HEK293 (cell line): Measurements from ENCODE around the gene COBL.

Experiments
- CTCF ChIA-PET: fragments of 350-600 bp; formaldehyde crosslinking; extraction: SDS; loops from one replicate; lab custom pipeline; 2021; ENCODE audit warnings: antibody characterized with exemption; lab: Yijun Ruan, JAX
- POLR2A ChIA-PET: fragments of 300-600 bp; formaldehyde crosslinking; extraction: SDS; loops from one replicate; lab custom pipeline; 2020; ENCODE audit warnings: antibody characterized with exemption, inconsistent platforms; lab: Yijun Ruan, JAX
- H3K27ac ChIP-seq: fragments of 200-500 bp; sonication (Bioruptor generic); 2 replicates; pipeline ENCODE4 v1.5.1; 2014; ENCODE audit warnings: low read depth, low read length, control low read depth, inconsistent platforms; ENCODE audit errors: extremely low read depth
- H3K36me3 ChIP-seq, 2 experiments: fragments of 200-500 bp in 1 of 2; sonication (Bioruptor generic) in 1 of 2; 1 replicate in 1 of 2; 2 replicates in 1 of 2; pipeline ENCODE4 v1.5.1; 2014 to 2017; ENCODE audit warnings: inconsistent platforms in 2 of 2, low read length in 2 of 2; ENCODE audit not compliant: control insufficient read depth in 2 of 2, insufficient read depth in 1 of 2
- H3K4me1 ChIP-seq: fragments of 200-500 bp; sonication (Bioruptor generic); 2 replicates; pipeline ENCODE4 v1.5.1; 2014; ENCODE audit warnings: mild to moderate bottlenecking, low read length, inconsistent platforms; ENCODE audit not compliant: control insufficient read depth, insufficient read depth
- H3K4me3 ChIP-seq: 2 replicates; pipeline ENCODE4 v1.5.1; 2011; ENCODE audit warnings: low read depth, mild to moderate bottlenecking, control low read depth, low read length, moderate library complexity
- H3K9me3 ChIP-seq: fragments of 200-500 bp; sonication (Bioruptor generic); 2 replicates; pipeline ENCODE4 v1.5.1; 2014; ENCODE audit warnings: low read depth, low read length, inconsistent platforms; ENCODE audit not compliant: control insufficient read depth, insufficient read depth
- HOXC10 ChIP-seq: sonication (generic); formaldehyde crosslinking; IDR thresholded peaks from 2 replicates; pipeline ENCODE4 v1.8.1; 2023; ENCODE audit warnings: mild to moderate bottlenecking, missing genetic modification reagents
- OVOL3 ChIP-seq: fragments of 450-650 bp; formaldehyde crosslinking; IDR thresholded peaks from 2 replicates; pipeline ENCODE4 v1.5.1; 2016; ENCODE audit warnings: missing biosample characterization, missing genetic modification characterization
- SCRT2 ChIP-seq: fragments of 450-650 bp; formaldehyde crosslinking; IDR thresholded peaks from 2 replicates; pipeline ENCODE4 v1.5.1; 2016; ENCODE audit warnings: missing biosample characterization, missing genetic modification characterization
- WT1 ChIP-seq: fragments of 450-650 bp; formaldehyde crosslinking; IDR thresholded peaks from 2 replicates; pipeline ENCODE4 v1.5.1; 2016; ENCODE audit warnings: missing biosample characterization, missing genetic modification characterization
- ZEB2 ChIP-seq: fragments of 450-650 bp; formaldehyde crosslinking; IDR thresholded peaks from 2 replicates; pipeline ENCODE4 v1.5.1; 2016; ENCODE audit warnings: missing biosample characterization, missing genetic modification characterization
- ZFP41 ChIP-seq: fragments of 450-650 bp; formaldehyde crosslinking; IDR thresholded peaks from 2 replicates; pipeline ENCODE4 v1.5.1; 2016; ENCODE audit warnings: missing biosample characterization, missing genetic modification characterization, borderline replicate concordance
- ZNF114 ChIP-seq: fragments of 450-650 bp; formaldehyde crosslinking; IDR thresholded peaks from 2 replicates; pipeline ENCODE4 v1.5.0; 2017; ENCODE audit warnings: missing biosample characterization, missing genetic modification characterization
- ZNF155 ChIP-seq: fragments of 450-650 bp; formaldehyde crosslinking; IDR thresholded peaks from 2 replicates; pipeline ENCODE4 v1.5.1; 2016; ENCODE audit warnings: missing biosample characterization, missing genetic modification characterization
- ZNF202 ChIP-seq: fragments of 450-650 bp; formaldehyde crosslinking; IDR thresholded peaks from 2 replicates; pipeline ENCODE4 v1.5.1; 2016; ENCODE audit warnings: missing biosample characterization, missing genetic modification characterization, borderline replicate concordance
- ZNF211 ChIP-seq: fragments of 450-650 bp; formaldehyde crosslinking; IDR thresholded peaks from 2 replicates; pipeline ENCODE4 v1.5.1; 2016; ENCODE audit warnings: low read depth, missing biosample characterization, missing genetic modification characterization
- ZNF214 ChIP-seq: fragments of 450-650 bp; formaldehyde crosslinking; IDR thresholded peaks from 2 replicates; pipeline ENCODE4 v1.5.1; 2017; ENCODE audit warnings: missing biosample characterization, mild to moderate bottlenecking, missing genetic modification characterization, borderline replicate concordance
- ZNF23 ChIP-seq: fragments of 450-650 bp; formaldehyde crosslinking; IDR thresholded peaks from 2 replicates; pipeline ENCODE4 v1.5.1; 2016; ENCODE audit warnings: missing biosample characterization, missing genetic modification characterization, borderline replicate concordance
- ZNF521 ChIP-seq: fragments of 450-650 bp; formaldehyde crosslinking; IDR thresholded peaks from 2 replicates; pipeline ENCODE4 v1.5.1; 2017; ENCODE audit warnings: missing biosample characterization, mild to moderate bottlenecking, missing genetic modification characterization
- ZNF529 ChIP-seq: fragments of 450-650 bp; formaldehyde crosslinking; IDR thresholded peaks from 2 replicates; pipeline ENCODE4 v1.5.1; 2017; ENCODE audit warnings: missing genetic modification characterization, missing biosample characterization; ENCODE audit not compliant: insufficient replicate concordance
- ZNF561 ChIP-seq: fragments of 450-650 bp; IDR thresholded peaks from 2 replicates; pipeline ENCODE4 v1.5.1; 2018; ENCODE audit warnings: missing biosample characterization, missing genetic modification characterization, borderline replicate concordance
- ZNF629 ChIP-seq: fragments of 450-650 bp; formaldehyde crosslinking; IDR thresholded peaks from 2 replicates; pipeline ENCODE4 v1.5.1; 2017; ENCODE audit warnings: missing biosample characterization, missing genetic modification characterization
- ZNF660 ChIP-seq: fragments of 450-650 bp; IDR thresholded peaks from 2 replicates; pipeline ENCODE4 v1.5.1; 2018; ENCODE audit warnings: missing biosample characterization, mild to moderate bottlenecking, missing genetic modification characterization
- ZNF777 ChIP-seq: fragments of 450-650 bp; formaldehyde crosslinking; IDR thresholded peaks from 2 replicates; pipeline ENCODE4 v1.5.1; 2017; ENCODE audit warnings: missing biosample characterization, missing genetic modification characterization, borderline replicate concordance
- TF ChIP-seq, protein P1 (sequence below): fragments of 450-650 bp; formaldehyde crosslinking; IDR thresholded peaks from 2 replicates; pipeline ENCODE4 v1.5.1; 2016; ENCODE audit warnings: missing biosample characterization, missing genetic modification characterization
- TF ChIP-seq, protein P2 (sequence below): IDR thresholded peaks from 2 replicates; pipeline ENCODE4 v1.6.1; 2011; ENCODE audit warnings: mild to moderate bottlenecking, low read depth, low read length, borderline replicate concordance
- TF ChIP-seq, protein P3 (sequence below): fragments of 450-650 bp; IDR thresholded peaks from 2 replicates; pipeline ENCODE4 v1.5.1; 2018; ENCODE audit warnings: missing biosample characterization, missing genetic modification characterization
- TF ChIP-seq, protein P4 (sequence below): fragments of 450-650 bp; formaldehyde crosslinking; IDR thresholded peaks from 2 replicates; pipeline ENCODE4 v1.5.1; 2016; ENCODE audit warnings: missing biosample characterization, missing genetic modification characterization
- TF ChIP-seq, protein P5 (sequence below): fragments of 450-650 bp; formaldehyde crosslinking; IDR thresholded peaks from 2 replicates; pipeline ENCODE4 v1.5.1; 2016; ENCODE audit warnings: missing biosample characterization, missing genetic modification characterization, borderline replicate concordance
- TF ChIP-seq, protein P6 (sequence below): sonication (generic); formaldehyde crosslinking; IDR thresholded peaks from 2 replicates; pipeline ENCODE4 v1.8.1; 2022; ENCODE audit warnings: mild to moderate bottlenecking, moderate library complexity, missing genetic modification reagents

Gene COBL

DNA sequence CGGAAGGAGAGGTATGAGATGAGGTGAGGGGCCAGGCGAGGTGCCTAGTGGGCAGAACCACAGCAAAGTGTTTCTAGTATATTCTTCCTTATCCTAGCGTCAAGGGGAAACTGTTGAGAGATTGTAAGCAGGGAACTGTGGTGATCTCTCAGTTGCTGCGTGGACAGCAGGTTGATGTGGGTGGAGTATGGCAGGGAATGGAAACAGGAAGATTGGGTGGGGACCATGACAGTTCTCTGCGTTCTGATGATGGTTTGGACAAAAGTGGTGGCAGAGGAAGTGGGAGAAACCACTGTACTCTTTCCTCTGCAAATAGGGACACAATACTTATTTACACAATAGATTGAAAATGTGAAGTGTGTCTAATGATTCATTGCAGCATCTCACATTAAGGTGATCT is 342.4 kb downstream of the COBL start (continued):
- TF ChIP-seq OVOL3 (tag by site-specific recombination) (no peak), HOXC10 (CRISPR knock-in tag) (no peak), ZNF23 (no peak)
- TF ChIP-seq, all 188 proteins: peak for 0

DNA sequence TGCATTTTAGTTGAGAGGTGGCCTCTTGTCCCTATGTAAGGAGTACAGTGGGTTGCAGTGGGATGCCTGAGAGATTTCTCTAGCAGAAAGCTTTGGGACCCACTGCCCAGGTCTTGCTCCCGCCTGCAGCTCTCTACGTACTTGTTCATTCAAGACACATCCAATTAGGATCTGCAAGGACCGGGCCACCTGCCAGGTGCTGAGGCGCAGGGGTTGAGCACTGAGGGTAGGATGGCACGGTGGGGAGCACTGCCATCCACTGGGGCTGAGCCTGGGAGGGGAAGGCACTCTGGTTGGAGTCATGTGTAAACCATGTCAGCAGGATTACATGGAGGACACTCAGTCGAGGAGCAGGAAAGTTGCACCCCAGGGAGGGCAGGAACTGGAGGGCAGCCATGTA is 342.8 kb downstream of the COBL start:
- CTCF ChIA-PET: no interaction called here
- Histone ChIP-seq H3K9me3 (no peaks in the 10 kb centered on the region), H3K4me3 (no peak overlapping the region), H3K27ac (no peak overlapping the region), H3K36me3 (no peaks in the 10 kb centered on the region), H3K4me1 (no peaks in the 10 kb centered on the region)
- TF ChIP-seq, protein P1, sequence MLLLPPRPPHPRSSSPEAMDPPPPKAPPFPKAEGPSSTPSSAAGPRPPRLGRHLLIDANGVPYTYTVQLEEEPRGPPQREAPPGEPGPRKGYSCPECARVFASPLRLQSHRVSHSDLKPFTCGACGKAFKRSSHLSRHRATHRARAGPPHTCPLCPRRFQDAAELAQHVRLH: no peak
- TF ChIP-seq ZEB2 (no peak), ZFP41 (tag by site-specific recombination) (no peak), ZNF529 (no peak), SCRT2 (no peak)
- TF ChIP-seq, protein P2, sequence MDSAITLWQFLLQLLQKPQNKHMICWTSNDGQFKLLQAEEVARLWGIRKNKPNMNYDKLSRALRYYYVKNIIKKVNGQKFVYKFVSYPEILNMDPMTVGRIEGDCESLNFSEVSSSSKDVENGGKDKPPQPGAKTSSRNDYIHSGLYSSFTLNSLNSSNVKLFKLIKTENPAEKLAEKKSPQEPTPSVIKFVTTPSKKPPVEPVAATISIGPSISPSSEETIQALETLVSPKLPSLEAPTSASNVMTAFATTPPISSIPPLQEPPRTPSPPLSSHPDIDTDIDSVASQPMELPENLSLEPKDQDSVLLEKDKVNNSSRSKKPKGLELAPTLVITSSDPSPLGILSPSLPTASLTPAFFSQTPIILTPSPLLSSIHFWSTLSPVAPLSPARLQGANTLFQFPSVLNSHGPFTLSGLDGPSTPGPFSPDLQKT: no peak
- POLR2A ChIA-PET: no interaction called here

DNA sequence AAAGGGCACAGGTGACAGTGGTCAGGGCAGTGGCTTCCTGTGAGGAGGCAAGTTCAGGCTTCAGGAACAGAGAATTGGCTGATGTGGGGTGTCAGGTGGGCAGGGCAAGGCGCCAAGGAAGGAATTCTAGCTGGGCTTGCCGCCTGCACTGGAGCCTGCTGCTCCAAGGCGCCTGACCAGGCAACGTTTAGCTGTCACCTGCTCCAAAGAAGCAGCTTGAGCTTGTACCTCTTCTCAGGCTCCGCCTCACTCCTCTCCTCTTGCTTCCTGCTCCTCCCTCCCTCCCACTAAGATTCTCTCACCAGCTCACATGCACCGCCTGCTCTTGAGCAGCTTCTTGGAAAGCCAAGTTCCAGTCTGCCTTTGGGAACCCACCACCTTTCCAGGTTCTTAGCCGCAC is 346.5 kb downstream of the COBL start:
- ChIA-PET CTCF (interaction anchor here (0.7 kb wide), 1 partner anchor 45 kb away, joined by 3 read pairs; no protein-coding TSS in a partner anchor), POLR2A (interaction anchor here (0.5 kb wide), 1 partner anchor 251 kb away, joined by 12 read pairs; no protein-coding TSS in a partner anchor)
- H3K4me3 ChIP-seq: no peak overlapping the region
- H3K4me1 ChIP-seq: no peaks in the 10 kb centered on the region
- H3K27ac ChIP-seq: no peak overlapping the region
- H3K36me3 ChIP-seq: no peaks in the 10 kb centered on the region
- no peaks in the 10 kb centered on the region for H3K9me3 ChIP-seq
- no peak for TF ChIP-seq ZNF777 (tag by site-specific recombination)
- TF ChIP-seq ZNF211 (tag by site-specific recombination): no peak
- no peak for TF ChIP-seq WT1 (tag by site-specific recombination)
- no peak for TF ChIP-seq ZNF114
- no peak for TF ChIP-seq ZNF561 (tag by site-specific recombination)
- TF ChIP-seq ZNF214 (tag by site-specific recombination): no peak
- TF ChIP-seq, protein P3, sequence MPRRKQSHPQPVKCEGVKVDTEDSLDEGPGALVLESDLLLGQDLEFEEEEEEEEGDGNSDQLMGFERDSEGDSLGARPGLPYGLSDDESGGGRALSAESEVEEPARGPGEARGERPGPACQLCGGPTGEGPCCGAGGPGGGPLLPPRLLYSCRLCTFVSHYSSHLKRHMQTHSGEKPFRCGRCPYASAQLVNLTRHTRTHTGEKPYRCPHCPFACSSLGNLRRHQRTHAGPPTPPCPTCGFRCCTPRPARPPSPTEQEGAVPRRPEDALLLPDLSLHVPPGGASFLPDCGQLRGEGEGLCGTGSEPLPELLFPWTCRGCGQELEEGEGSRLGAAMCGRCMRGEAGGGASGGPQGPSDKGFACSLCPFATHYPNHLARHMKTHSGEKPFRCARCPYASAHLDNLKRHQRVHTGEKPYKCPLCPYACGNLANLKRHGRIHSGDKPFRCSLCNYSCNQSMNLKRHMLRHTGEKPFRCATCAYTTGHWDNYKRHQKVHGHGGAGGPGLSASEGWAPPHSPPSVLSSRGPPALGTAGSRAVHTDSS (tag by site-specific recombination): no peak
- TF ChIP-seq, protein P4, sequence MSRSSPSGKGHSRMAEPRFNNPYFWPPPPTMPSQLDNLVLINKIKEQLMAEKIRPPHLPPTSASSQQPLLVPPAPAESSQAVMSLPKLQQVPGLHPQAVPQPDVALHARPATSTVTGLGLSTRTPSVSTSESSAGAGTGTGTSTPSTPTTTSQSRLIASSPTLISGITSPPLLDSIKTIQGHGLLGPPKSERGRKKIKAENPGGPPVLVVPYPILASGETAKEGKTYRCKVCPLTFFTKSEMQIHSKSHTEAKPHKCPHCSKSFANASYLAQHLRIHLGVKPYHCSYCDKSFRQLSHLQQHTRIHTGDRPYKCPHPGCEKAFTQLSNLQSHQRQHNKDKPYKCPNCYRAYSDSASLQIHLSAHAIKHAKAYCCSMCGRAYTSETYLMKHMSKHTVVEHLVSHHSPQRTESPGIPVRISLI: no peak
- TF ChIP-seq ZNF202 (tag by site-specific recombination): no peak
- TF ChIP-seq, protein P5, sequence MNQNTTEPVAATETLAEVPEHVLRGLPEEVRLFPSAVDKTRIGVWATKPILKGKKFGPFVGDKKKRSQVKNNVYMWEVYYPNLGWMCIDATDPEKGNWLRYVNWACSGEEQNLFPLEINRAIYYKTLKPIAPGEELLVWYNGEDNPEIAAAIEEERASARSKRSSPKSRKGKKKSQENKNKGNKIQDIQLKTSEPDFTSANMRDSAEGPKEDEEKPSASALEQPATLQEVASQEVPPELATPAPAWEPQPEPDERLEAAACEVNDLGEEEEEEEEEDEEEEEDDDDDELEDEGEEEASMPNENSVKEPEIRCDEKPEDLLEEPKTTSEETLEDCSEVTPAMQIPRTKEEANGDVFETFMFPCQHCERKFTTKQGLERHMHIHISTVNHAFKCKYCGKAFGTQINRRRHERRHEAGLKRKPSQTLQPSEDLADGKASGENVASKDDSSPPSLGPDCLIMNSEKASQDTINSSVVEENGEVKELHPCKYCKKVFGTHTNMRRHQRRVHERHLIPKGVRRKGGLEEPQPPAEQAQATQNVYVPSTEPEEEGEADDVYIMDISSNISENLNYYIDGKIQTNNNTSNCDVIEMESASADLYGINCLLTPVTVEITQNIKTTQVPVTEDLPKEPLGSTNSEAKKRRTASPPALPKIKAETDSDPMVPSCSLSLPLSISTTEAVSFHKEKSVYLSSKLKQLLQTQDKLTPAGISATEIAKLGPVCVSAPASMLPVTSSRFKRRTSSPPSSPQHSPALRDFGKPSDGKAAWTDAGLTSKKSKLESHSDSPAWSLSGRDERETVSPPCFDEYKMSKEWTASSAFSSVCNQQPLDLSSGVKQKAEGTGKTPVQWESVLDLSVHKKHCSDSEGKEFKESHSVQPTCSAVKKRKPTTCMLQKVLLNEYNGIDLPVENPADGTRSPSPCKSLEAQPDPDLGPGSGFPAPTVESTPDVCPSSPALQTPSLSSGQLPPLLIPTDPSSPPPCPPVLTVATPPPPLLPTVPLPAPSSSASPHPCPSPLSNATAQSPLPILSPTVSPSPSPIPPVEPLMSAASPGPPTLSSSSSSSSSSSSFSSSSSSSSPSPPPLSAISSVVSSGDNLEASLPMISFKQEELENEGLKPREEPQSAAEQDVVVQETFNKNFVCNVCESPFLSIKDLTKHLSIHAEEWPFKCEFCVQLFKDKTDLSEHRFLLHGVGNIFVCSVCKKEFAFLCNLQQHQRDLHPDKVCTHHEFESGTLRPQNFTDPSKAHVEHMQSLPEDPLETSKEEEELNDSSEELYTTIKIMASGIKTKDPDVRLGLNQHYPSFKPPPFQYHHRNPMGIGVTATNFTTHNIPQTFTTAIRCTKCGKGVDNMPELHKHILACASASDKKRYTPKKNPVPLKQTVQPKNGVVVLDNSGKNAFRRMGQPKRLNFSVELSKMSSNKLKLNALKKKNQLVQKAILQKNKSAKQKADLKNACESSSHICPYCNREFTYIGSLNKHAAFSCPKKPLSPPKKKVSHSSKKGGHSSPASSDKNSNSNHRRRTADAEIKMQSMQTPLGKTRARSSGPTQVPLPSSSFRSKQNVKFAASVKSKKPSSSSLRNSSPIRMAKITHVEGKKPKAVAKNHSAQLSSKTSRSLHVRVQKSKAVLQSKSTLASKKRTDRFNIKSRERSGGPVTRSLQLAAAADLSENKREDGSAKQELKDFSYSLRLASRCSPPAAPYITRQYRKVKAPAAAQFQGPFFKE (tag by site-specific recombination): no peak
- TF ChIP-seq, protein P6, sequence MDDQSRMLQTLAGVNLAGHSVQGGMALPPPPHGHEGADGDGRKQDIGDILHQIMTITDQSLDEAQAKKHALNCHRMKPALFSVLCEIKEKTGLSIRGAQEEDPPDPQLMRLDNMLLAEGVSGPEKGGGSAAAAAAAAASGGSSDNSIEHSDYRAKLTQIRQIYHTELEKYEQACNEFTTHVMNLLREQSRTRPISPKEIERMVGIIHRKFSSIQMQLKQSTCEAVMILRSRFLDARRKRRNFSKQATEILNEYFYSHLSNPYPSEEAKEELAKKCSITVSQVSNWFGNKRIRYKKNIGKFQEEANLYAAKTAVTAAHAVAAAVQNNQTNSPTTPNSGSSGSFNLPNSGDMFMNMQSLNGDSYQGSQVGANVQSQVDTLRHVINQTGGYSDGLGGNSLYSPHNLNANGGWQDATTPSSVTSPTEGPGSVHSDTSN: no peak
- TF ChIP-seq ZNF629: no peak
- TF ChIP-seq ZNF521 (tag by site-specific recombination): no peak
- no peak for TF ChIP-seq ZNF660 (tag by site-specific recombination)
- TF ChIP-seq ZNF155 (tag by site-specific recombination): no peak
